Loucy (cell line): Measurements from ENCODE around the gene CPLANE1.
A peak's percentile ranks its signal among the peaks of the same experiment; 100 is the strongest.

Experiments
- H2AFZ ChIP-seq: fragments of 200-600 bp; sonication (generic); 2 replicates; pipeline ENCODE4 v1.6.0; 2016; ENCODE audit warnings: antibody characterized with exemption, mild to moderate bottlenecking, low read length, moderate library complexity
- H3F3A ChIP-seq: fragments of 200-600 bp; 2 replicates; pipeline ENCODE4 v1.6.0; 2016; ENCODE audit warnings: antibody characterized with exemption, low read depth, mild to moderate bottlenecking
- H3K27me3 ChIP-seq: fragments of 200-600 bp; sonication (generic); 2 replicates; pipeline ENCODE4 v1.6.1; 2014; ENCODE audit warnings: low read length, mild to moderate bottlenecking; ENCODE audit not compliant: insufficient read depth, poor library complexity, severe bottlenecking
- H3K36me3 ChIP-seq: fragments of 200-600 bp; sonication (generic); 2 replicates; pipeline ENCODE4 v1.6.1; 2016; ENCODE audit warnings: low read length; ENCODE audit not compliant: insufficient read depth
- H3K4me1 ChIP-seq: fragments of 200-600 bp; sonication (generic); 2 replicates; pipeline ENCODE4 v1.5.1; 2014; ENCODE audit warnings: low read length, mild to moderate bottlenecking; ENCODE audit not compliant: insufficient read depth, poor library complexity, severe bottlenecking
- H3K4me2 ChIP-seq: fragments of 200-600 bp; sonication (generic); 2 replicates; pipeline ENCODE4 v1.6.0; 2014; ENCODE audit warnings: antibody characterized with exemption, low read length, low read depth, mild to moderate bottlenecking; ENCODE audit not compliant: poor library complexity, severe bottlenecking
- H3K4me3 ChIP-seq: fragments of 200-600 bp; sonication (generic); 2 replicates; pipeline ENCODE4 v1.5.1; 2014; ENCODE audit warnings: low read length, mild to moderate bottlenecking, mixed read lengths; ENCODE audit not compliant: poor library complexity, severe bottlenecking
- H3K79me2 ChIP-seq: fragments of 200-600 bp; sonication (generic); 2 replicates; pipeline ENCODE4 v1.6.1; 2014; ENCODE audit warnings: low read length; ENCODE audit not compliant: insufficient read depth
- H3K9ac ChIP-seq: fragments of 200-600 bp; sonication (generic); 2 replicates; pipeline ENCODE4 v1.6.0; 2014; ENCODE audit warnings: mild to moderate bottlenecking, low read depth, low read length, moderate library complexity; ENCODE audit not compliant: poor library complexity, severe bottlenecking
- H3K9me2 ChIP-seq: fragments of 200-600 bp; sonication (generic); replicated peaks from 2 replicates; pipeline ENCODE4 v1.6.1; 2016; ENCODE audit warnings: low read depth, low read length, mixed read lengths
- H3K9me3 ChIP-seq: fragments of 200-600 bp; sonication (generic); 2 replicates; pipeline ENCODE4 v1.6.1; 2014; ENCODE audit warnings: mild to moderate bottlenecking, antibody characterized with exemption, low read length, low read depth; ENCODE audit not compliant: insufficient read depth
- H4K20me1 ChIP-seq: fragments of 200-600 bp; sonication (generic); 2 replicates; pipeline ENCODE4 v1.6.0; 2014; ENCODE audit warnings: antibody characterized with exemption, low read length, mild to moderate bottlenecking; ENCODE audit not compliant: insufficient read depth, poor library complexity, severe bottlenecking
- CTCF ChIP-seq: fragments of 200-600 bp; sonication (generic); conservative IDR thresholded peaks from 2 replicates; pipeline ENCODE4 v1.5.1; 2014; ENCODE audit warnings: mild to moderate bottlenecking, antibody characterized with exemption, low read length
- EZH2phosphoT487 ChIP-seq: fragments of 200-600 bp; IDR thresholded peaks from 2 replicates; pipeline ENCODE4 v1.6.1; 2018; ENCODE audit warnings: antibody characterized with exemption, mild to moderate bottlenecking, moderate library complexity, borderline replicate concordance

Gene CPLANE1

DNA sequence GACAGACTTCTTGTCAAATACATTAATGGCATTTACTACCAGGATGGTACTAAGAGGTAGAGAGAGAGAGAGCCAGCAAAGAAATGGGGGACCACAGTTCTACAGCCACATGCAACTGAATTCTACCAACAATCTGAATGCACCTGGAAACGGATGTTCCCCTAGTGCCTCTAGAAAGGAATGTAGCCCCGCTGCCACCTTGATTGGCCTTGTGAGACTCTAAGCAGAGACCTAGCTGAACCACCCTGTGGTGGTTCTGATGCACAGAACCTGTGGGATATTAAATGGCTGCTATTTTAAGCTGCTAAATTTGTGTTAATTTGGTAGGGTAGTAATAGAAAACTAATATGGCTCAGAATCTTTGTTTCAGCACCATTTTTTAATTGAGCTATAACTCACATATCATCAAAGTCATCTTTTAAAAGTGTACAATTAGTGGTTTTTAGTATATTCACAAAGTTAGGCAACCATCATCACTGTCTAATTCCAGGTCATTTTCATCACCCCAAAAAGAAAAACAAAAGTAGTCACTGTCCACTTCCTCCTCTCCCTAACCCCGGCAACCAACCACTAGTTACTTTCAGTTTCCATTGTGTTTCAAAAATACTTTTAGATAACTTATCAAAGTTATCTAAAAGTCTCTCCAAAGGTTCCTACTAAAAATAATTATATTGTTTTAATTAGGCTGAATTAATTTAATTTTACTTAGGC, 51.7 kb downstream of the CPLANE1 start:
- Histone ChIP-seq H3K36me3 (no peaks in the 10 kb centered on the region), H3K4me2 (peak overlapping the region; percentile 18), H3K79me2 (no peaks in the 10 kb centered on the region), H2AFZ (peak overlapping the region; percentile 48; the same call in 1 of the 2 replicates), H3K9me3 (no peaks in the 10 kb centered on the region), H3F3A (no peaks in the 10 kb centered on the region), H3K9ac (no peak overlapping the region), H3K27me3 (no peaks in the 10 kb centered on the region), H3K4me3 (no peak overlapping the region), H4K20me1 (no peaks in the 10 kb centered on the region), H3K9me2 (no peaks in the 10 kb centered on the region), H3K4me1 (no peaks in the 10 kb centered on the region)
- TF ChIP-seq EZH2phosphoT487 (no peak), CTCF (no peak)

- Histone ChIP-seq H3K4me1 (no peaks in the 10 kb centered on the region), H3K9ac (no peak overlapping the region), H3K27me3 (no peaks in the 10 kb centered on the region), H3K36me3 (no peaks in the 10 kb centered on the region), H2AFZ (no peak overlapping the region), H3K9me2 (no peaks in the 10 kb centered on the region), H3K9me3 (no peaks in the 10 kb centered on the region), H3F3A (no peaks in the 10 kb centered on the region), H3K79me2 (no peaks in the 10 kb centered on the region), H3K4me2 (no peak overlapping the region), H4K20me1 (no peaks in the 10 kb centered on the region), H3K4me3 (no peak overlapping the region)
- TF ChIP-seq EZH2phosphoT487 (no peak), CTCF (no peak)
Observed at GRCh38 chr5:37190592-37190991, 58.6 kb downstream of the CPLANE1 start.

GRCh38 chr5:37189355-37189754, 59.8 kb downstream of the CPLANE1 start:
- Histone ChIP-seq H3K4me3 (no peak overlapping the region), H3K9me3 (no peaks in the 10 kb centered on the region)

More at GRCh38 chr5:37189355-37189754, 59.8 kb downstream of the CPLANE1 start:
- Histone ChIP-seq H2AFZ (no peak overlapping the region), H3K9ac (no peak overlapping the region), H3K27me3 (no peaks in the 10 kb centered on the region), H3K9me2 (no peaks in the 10 kb centered on the region), H3K4me1 (no peaks in the 10 kb centered on the region), H3K4me2 (no peak overlapping the region), H3K79me2 (no peaks in the 10 kb centered on the region), H3F3A (no peaks in the 10 kb centered on the region), H3K36me3 (no peaks in the 10 kb centered on the region), H4K20me1 (no peaks in the 10 kb centered on the region)
- TF ChIP-seq CTCF (no peak), EZH2phosphoT487 (no peak)
